ENCODE data around the gene UBE2F. TPM values are rescaled to one million over a fixed set of nuclear protein-coding genes. Genes with fewer than 3 reads are reported as not detected.

UBE2F gene
- total RNA-seq, 2 experiments from 2014 or later, result 19.9 to 27.1 TPM

DNA sequence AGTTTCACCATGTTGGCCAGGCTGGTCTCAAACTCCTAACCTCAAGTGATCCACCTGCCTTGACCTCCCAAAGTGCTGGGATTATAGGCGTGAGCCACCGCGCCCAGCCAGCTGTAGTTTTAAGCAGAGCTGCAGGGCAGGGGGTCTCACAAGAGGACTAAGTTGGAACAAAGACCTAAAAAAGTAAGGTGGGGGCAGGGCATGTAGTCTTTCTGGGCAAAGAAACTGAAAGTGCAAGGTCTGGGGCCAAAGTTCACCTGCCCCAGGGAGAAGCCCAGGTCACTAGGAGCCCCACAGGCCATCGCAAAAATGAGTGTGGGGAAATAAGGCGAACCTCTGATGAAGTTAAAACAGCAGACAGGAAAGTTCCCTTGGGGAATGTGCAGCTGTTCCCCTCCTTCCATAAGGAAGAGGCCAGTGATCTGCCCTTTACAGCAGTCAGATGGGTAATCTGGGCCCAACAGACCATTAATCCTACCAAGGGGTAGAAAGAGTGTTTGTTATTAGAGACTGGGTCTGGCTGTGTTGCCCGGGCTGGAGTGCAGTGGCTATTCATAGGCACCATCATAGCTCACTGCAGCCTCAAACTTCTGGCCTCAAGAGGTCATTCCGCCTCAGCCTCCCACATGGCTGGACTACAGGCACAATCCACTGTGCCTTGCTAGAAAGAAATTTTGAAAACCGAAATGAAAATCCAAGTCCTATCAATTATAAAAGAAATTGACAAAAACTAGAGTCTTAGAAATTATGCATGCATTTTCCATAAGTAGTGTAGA, 96.8 kb downstream of the UBE2F start:
- Histone ChIP-seq H2AFZ (ENCODE audit: low read length) (no peak overlapping the region), H3K4me3 (ENCODE audit: low read depth, low read length, poor library complexity, severe bottlenecking) (no peak overlapping the region), H3K4me1 (ENCODE audit: insufficient read depth, low read length, poor library complexity, severe bottlenecking) (peaks cover 25% of the 10 kb centered on the region), H3K4me2 (ENCODE audit: low read length) (no peak overlapping the region), H3K27ac (ENCODE audit: low read depth, low read length, poor library complexity, severe bottlenecking) (no peak overlapping the region), H4K20me1 (ENCODE audit: insufficient read depth, low read length) (no peaks in the 10 kb centered on the region), H3K9me3 (ENCODE audit: low read length) (no peaks in the 10 kb centered on the region), H3K9me2 (ENCODE audit: insufficient read depth, low read length) (no peaks in the 10 kb centered on the region), H3K79me2 (ENCODE audit: insufficient read depth, low read depth, low read length) (peaks cover 14% of the 10 kb centered on the region; the same call in 1 of the 2 replicates), H3K36me3 (ENCODE audit: insufficient read depth, low read length) (peaks cover 41% of the 10 kb centered on the region)
- no TSS peak for BruUV-seq (replicated peaks)
- no peak for TF ChIP-seq EZH2phosphoT487 (IDR thresholded peaks at IDR 0.05; ENCODE audit: borderline replicate concordance, low read depth, low read length)
- TF ChIP-seq, protein P1, sequence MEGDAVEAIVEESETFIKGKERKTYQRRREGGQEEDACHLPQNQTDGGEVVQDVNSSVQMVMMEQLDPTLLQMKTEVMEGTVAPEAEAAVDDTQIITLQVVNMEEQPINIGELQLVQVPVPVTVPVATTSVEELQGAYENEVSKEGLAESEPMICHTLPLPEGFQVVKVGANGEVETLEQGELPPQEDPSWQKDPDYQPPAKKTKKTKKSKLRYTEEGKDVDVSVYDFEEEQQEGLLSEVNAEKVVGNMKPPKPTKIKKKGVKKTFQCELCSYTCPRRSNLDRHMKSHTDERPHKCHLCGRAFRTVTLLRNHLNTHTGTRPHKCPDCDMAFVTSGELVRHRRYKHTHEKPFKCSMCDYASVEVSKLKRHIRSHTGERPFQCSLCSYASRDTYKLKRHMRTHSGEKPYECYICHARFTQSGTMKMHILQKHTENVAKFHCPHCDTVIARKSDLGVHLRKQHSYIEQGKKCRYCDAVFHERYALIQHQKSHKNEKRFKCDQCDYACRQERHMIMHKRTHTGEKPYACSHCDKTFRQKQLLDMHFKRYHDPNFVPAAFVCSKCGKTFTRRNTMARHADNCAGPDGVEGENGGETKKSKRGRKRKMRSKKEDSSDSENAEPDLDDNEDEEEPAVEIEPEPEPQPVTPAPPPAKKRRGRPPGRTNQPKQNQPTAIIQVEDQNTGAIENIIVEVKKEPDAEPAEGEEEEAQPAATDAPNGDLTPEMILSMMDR (conservative IDR thresholded peaks at IDR 0.05; ENCODE audit: low read length), result no peak
- no peak for DNase-seq (ENCODE audit: low spot score)
- CTCF ChIA-PET (ENCODE audit: unreplicated experiment), result no interaction called here
- intact Hi-C loops (cut with micrococcal nuclease; ENCODE audit: unreplicated experiment), result loop anchor here (5.0 kb wide), 2 partner anchors 96 to 371 kb away; partner anchors contain the start of gene UBE2F
- POLR2A ChIA-PET, result no interaction called here

DNA sequence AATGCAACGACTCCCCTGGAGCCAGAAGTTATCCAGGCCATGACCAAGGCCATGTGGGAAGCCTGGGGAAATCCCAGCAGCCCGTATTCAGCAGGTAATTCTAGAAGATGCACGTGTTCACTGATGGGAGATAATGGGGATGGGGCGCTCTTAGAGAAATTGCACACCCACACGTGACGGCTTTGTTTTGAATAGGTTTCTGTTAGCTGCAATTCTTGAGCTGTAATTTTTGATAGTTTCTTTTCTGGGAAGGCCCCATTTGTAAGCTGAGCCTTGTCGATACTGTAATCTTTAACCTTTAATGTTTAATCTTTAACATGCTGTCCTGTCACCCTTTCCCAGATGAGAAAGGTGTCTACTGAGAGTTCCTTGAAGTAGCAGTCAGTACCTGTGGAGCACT, 97.6 kb downstream of the UBE2F start:
- Histone ChIP-seq H3K9me3 (ENCODE audit: low read length) (no peaks in the 10 kb centered on the region), H3K9me2 (ENCODE audit: insufficient read depth, low read length) (no peaks in the 10 kb centered on the region), H3K4me2 (ENCODE audit: low read length) (no peak overlapping the region), H3K4me1 (ENCODE audit: insufficient read depth, low read length, poor library complexity, severe bottlenecking) (peaks cover 29% of the 10 kb centered on the region), H3K4me3 (ENCODE audit: low read depth, low read length, poor library complexity, severe bottlenecking) (no peak overlapping the region), H3K27ac (ENCODE audit: low read depth, low read length, poor library complexity, severe bottlenecking) (no peak overlapping the region), H3K79me2 (ENCODE audit: insufficient read depth, low read depth, low read length) (peaks cover 14% of the 10 kb centered on the region; the same call in 1 of the 2 replicates), H2AFZ (ENCODE audit: low read length) (no peak overlapping the region), H3K36me3 (ENCODE audit: insufficient read depth, low read length) (peaks cover 48% of the 10 kb centered on the region), H4K20me1 (ENCODE audit: insufficient read depth, low read length) (no peaks in the 10 kb centered on the region)
- intact Hi-C loops (cut with micrococcal nuclease; ENCODE audit: unreplicated experiment), result loop anchor here (5.0 kb wide), 2 partner anchors 97 to 372 kb away; partner anchors contain the start of gene UBE2F
- POLR2A ChIA-PET, result no interaction called here
- BruUV-seq (replicated peaks), result no TSS peak
- no peak for DNase-seq (ENCODE audit: low spot score)
- CTCF ChIA-PET (ENCODE audit: unreplicated experiment), result no interaction called here
- no peak for TF ChIP-seq EZH2phosphoT487 (IDR thresholded peaks at IDR 0.05; ENCODE audit: borderline replicate concordance, low read depth, low read length)
- TF ChIP-seq, protein P1 (conservative IDR thresholded peaks at IDR 0.05; ENCODE audit: low read length), result no peak
